ENCODE results near the gene EDARADD. TPM values are rescaled to one million over a fixed set of nuclear protein-coding genes. Genes with fewer than 3 reads are reported as not detected.
"Not testable (repeated sequence)": the region's sequence is repeated elsewhere in the genome, so short reads cannot be mapped to it uniquely, and the experiment has no call there.

Gene EDARADD
- total and polyA plus RNA-seq, 9 donors = 0.29 to 2.9 (median 0.51) TPM

- intact Hi-C loops (cut with DNase I) = loop anchor here in 2 of 4 donors (2.0 to 10.0 kb wide), 2 partner anchors 372 to 376 kb away; no protein-coding TSS in a partner anchor
- Histone ChIP-seq H3K27ac (no peak overlapping the region), H3K9me3 (no peaks in the 10 kb centered on the region), H3K4me1 (ENCODE audit: insufficient read depth) (peaks cover 1% of the 10 kb centered on the region), H3K27me3 (no peaks in the 10 kb centered on the region), H3K36me3 (no peaks in the 10 kb centered on the region), H3K4me3 (no peak overlapping the region)
- DNase-seq = no peak
- WGBS, 3 donors = 45 to 58% (median 57%) methylated on average over 4 of the region's 4 CpGs
- TF ChIP-seq EP300 (IDR thresholded peaks at IDR 0.05) (no peak), POLR2A (IDR thresholded peaks at IDR 0.05) (no peak)
- TF ChIP-seq, protein P1, sequence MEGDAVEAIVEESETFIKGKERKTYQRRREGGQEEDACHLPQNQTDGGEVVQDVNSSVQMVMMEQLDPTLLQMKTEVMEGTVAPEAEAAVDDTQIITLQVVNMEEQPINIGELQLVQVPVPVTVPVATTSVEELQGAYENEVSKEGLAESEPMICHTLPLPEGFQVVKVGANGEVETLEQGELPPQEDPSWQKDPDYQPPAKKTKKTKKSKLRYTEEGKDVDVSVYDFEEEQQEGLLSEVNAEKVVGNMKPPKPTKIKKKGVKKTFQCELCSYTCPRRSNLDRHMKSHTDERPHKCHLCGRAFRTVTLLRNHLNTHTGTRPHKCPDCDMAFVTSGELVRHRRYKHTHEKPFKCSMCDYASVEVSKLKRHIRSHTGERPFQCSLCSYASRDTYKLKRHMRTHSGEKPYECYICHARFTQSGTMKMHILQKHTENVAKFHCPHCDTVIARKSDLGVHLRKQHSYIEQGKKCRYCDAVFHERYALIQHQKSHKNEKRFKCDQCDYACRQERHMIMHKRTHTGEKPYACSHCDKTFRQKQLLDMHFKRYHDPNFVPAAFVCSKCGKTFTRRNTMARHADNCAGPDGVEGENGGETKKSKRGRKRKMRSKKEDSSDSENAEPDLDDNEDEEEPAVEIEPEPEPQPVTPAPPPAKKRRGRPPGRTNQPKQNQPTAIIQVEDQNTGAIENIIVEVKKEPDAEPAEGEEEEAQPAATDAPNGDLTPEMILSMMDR (IDR thresholded peaks at IDR 0.05) = no peak
These were observed 92.4 kb downstream of the EDARADD start for GRCh38 chr1:236486356-236487002.

- H3K4me1 ChIP-seq (ENCODE audit: insufficient read depth); H3K27ac ChIP-seq; H3K9me3 ChIP-seq; H3K27me3 ChIP-seq; DNase-seq; H3K4me3 ChIP-seq; H3K36me3 ChIP-seq: not testable (repeated sequence)
- intact Hi-C loops (cut with DNase I) = loop anchor here in 1 of 4 donors (10.0 kb wide), 1 partner anchor 374 kb away; no protein-coding TSS in a partner anchor
- WGBS, 3 donors = 89 to 94% (median 92%) methylated on average over 3 of the region's 3 CpGs
These were observed 95.1 kb downstream of the EDARADD start for GRCh38 chr1:236489161-236489560.

DNA sequence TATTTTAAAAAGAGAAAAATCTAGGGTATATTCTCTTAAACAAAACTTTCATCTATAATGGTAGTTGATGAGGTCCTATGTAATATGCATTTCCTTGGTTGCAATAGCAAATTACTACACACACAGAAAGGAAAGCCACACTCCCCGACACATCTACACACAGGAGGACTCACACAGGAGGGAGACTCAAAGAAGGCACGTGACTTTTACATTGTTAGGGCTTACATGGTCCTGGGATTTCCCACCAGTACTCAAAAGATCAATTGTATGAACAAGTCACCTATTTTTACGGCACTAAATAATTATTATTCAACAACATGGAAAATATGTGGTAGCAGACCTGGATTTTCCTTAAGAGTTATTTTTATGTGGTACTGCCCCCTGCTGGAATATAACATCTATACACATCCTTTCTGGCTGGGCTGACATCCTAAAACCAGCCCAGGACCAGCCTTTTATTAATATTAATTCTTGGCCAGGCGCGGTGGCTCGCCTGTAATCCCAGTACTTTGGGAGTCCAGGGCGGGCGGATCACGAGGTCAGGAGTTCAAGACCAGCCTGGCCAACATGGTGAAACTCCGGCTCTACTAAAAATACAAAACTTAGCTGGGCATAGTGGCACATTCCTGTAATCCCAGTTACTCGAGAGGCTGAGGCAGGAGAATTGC is 95.8 kb downstream of the EDARADD start:
- Histone ChIP-seq H3K27ac (no peak overlapping the region), H3K4me3 (no peak overlapping the region), H3K4me1 (ENCODE audit: insufficient read depth) (peaks cover 1% of the 10 kb centered on the region), H3K27me3 (no peaks in the 10 kb centered on the region), H3K9me3 (no peaks in the 10 kb centered on the region), H3K36me3 (no peaks in the 10 kb centered on the region)
- intact Hi-C loops (cut with DNase I) = loop anchor here in 3 of 4 donors (5.0 to 10.0 kb wide), 3 partner anchors 335 to 388 kb away; no protein-coding TSS in a partner anchor
- TF ChIP-seq, protein P1 (IDR thresholded peaks at IDR 0.05) = peak in 2 of 3 donors; percentile 22 to 37
- TF ChIP-seq POLR2A (IDR thresholded peaks at IDR 0.05) = no peak
- TF ChIP-seq EP300 (IDR thresholded peaks at IDR 0.05) = no peak
- no peak for DNase-seq
- 27 to 30% (median 29%) methylated on average over 11 of the region's 11 CpGs for WGBS, 3 donors

DNA sequence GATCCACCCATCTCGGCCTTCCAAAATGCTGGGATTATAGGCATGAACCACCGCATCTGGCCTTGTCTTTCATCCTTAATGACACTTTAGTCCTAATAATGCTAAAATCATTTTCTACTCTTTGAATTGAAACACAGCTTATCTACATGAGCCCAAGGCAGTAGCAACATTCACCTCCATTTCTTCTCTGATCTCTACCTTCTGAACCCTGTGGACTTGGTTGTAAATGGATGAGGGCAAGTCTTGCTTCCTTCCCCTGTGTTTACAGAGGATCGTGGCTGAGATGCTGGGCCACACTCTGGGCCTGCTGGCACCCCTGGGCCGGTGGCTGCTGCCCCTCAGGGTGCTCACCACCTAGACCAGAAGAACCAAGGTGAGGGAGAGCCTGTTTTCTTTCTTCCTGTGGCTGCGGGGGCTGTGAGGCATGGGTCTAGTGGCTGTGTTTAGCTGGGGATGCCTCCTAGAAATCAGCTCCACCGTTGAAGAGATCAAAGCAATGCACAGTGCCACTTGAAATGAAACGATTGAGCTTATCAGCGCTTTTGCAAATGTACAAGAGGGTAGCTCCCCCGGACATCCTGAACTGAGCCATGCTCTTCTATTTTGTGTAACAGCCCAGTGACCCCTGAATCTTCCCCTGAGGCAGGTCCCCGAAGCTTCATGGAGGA is 97.5 kb downstream of the EDARADD start:
- no peak for DNase-seq
- Histone ChIP-seq H3K9me3 (no peaks in the 10 kb centered on the region), H3K4me3 (no peak overlapping the region), H3K27me3 (no peaks in the 10 kb centered on the region), H3K27ac (no peak overlapping the region), H3K4me1 (ENCODE audit: insufficient read depth) (peaks cover 1% of the 10 kb centered on the region), H3K36me3 (no peaks in the 10 kb centered on the region)
- intact Hi-C loops (cut with DNase I) = loop anchor here in 2 of 4 donors (5.0 to 10.0 kb wide), 2 partner anchors 333 to 389 kb away; no protein-coding TSS in a partner anchor
- WGBS, 3 donors = 71 to 78% (median 74%) methylated on average over 10 of the region's 10 CpGs
- TF ChIP-seq, protein P1 (IDR thresholded peaks at IDR 0.05) = no peak
- no peak for TF ChIP-seq EP300 (IDR thresholded peaks at IDR 0.05)
- TF ChIP-seq POLR2A (IDR thresholded peaks at IDR 0.05) = no peak

Data from ovary (tissue), 9 donors.